Measurements from ENCODE around the gene NLGN4Y.

DNA sequence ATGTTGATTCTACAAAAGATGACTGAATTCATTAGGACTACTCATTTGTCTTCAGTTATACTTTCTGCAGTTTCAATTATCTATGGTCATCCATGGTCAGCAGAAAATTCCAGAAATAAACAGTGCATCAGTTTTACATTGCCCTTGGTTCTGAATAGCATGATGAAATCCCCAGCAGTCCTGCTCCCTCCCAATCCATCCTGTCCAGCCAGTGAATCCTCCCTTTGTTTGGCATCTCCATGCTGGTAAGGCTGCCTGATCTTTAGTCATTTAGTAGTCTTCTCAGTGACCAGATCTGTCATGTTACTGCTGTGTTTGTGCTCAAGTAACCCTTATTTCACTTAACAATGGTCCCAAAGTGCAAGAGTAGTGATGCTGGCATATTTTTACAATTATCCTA lies 239.3 kb downstream of the NLGN4Y start:
- TF ChIP-seq POLR2A (IDR thresholded peaks at IDR 0.05) (no peak), CTCF (IDR thresholded peaks at IDR 0.05) (no peak)
